HG03457 (cell line): Measurements from ENCODE around the gene NSD2.

Source experiments
- ATAC-seq: cut with Tn5 transposase; IDR thresholded peaks from one replicate; pipeline ENCODE4 v1.9.1; 2021; ENCODE audit warnings: moderate number of reproducible peaks; ENCODE audit not compliant: unreplicated experiment

NSD2 gene

DNA sequence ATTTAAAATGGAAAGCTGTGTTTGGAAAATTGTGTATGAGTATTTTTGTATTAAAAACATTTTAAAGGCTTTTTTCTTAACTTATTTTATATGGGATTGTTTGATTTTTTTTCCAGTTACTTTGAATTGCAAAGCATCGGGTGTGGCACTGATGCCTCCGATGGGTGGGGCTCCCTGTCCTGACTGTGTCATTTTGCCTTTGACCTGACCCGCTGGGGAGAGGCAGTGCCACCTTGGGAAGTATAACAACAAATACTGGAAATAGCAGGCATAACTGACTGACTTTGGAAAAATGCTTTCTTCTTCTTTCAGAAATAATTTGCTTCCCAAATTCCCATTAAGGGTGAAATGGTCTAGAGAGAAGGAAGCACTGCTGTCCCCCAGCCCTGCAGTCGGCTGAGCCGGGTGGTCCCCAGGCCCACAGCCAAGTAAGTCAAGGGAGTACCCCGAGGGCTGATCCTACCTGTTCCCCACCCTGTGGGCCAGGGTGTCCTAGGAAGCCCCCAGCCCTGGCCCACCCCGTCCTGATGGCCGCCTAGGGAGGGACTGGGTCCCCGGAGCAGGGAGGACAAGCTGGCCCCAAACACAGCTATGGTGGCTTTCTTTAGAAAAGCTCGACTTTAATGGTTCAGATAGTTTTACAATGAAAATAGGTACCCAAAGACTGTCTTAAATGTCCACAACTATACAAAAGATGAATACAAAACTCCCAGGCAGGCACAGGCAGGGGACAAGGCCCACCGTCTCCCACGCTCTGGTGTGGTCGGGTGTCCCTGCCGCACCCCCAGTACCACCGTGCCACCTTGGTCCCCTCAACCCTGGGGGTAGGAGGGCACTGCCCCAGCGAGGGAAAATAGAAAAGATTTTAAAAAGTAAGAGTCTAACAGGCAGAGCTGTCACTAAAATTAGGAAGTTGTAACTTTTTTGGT lies 111.2 kb downstream of the NSD2 start:
- ATAC-seq, result no peak

GRCh38 chr4:1983053-1983845 lies 112.1 kb downstream of the NSD2 start:
- no peak for ATAC-seq

GRCh38 chr4:1983846-1984405 lies 112.7 kb downstream of the NSD2 start:
- ATAC-seq, result no peak

DNA sequence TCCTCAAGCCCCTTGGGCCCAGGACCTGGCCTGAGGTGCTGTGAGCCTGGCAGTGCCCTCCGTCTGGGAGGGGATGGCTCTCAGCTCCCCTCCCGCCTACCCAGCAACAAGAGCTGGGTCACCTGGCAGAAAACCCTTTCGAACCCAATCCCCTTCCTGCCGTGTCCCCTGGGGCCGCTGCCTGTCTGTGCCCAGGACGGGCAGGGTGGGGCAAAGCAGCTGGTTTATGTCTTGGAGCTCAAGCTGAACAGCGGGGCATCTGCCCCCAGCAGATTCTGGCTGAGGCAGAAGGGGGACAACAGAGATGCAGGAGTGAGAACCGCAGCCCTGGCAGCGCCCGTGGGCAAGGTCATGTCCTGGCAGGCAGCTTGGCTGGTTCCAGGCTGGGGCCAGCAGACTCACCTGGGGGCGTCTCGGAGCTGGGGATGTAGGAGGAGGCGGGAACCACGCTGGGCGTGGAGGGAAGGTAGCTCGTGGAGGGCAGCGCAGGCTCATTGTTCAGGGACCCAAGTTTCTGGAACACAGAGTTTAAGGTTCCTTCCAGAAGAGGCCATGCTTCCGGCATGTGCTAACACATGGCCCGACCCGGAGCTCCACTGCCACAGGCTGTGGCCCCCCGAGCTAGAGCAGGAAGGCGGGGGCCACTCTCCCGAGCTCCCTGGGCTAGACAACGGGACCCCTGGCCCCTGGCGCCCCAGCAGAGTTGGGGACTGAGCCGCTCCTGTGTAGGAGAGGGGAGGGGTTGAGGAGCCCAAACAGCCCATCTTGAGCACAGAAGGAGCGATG lies 113.4 kb downstream of the NSD2 start:
- no peak for ATAC-seq

GRCh38 chr4:1985294-1985693 lies 114.1 kb downstream of the NSD2 start:
- no peak for ATAC-seq

GRCh38 chr4:1985780-1986577 lies 114.8 kb downstream of the NSD2 start:
- no peak for ATAC-seq

DNA sequence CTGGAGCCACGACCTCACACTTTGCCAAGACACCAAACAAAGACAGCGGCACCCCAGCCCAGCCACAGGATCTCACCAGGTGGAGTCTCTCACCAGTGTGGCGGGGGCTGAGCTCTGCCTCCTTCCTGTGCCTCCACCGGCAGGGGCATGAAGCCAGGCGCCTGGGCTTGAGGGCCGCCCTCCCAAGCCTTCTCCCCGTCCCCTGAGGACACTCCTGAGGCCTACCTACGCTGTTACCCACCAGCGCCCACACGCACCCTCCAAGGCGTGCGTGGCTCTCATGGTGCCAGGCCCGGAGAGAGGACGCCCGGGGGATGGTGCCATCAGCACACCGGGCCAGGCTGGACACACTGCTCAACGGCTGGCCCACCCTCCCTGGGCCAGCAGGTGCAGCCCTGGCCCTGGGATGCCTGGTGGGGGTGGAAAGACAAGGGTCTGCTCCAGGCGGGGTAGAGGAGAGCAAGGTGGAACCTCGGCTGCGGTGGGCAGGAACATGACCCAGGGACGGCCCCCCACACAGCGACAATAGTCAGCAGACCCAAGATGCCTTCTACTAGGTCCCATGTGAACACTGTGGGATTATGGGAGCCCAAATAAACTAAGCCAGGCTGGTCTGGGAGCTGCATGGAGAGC lies 115.5 kb downstream of the NSD2 start:
- ATAC-seq, result no peak

DNA sequence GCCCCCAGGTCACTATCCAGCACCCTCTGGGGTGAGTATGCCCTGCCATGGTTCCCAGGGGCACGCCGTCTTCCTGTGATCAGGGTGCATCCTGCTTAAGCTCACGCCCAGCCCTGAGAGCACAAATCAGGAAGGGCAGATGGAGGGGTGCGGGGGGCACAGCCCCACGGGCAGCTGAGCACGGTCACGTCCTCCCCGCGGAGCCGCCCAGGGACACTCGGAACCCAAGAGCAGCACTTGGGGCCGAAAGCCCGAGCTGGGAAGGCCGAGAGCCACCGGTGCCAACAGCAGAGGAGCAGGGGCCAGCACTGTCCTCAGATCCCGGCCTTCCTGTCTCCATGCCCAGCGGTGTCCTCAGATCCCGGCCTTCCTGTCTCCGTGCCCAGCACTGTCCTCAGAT lies 116.1 kb downstream of the NSD2 start:
- ATAC-seq, result no peak

- no peak for ATAC-seq
Observed at GRCh38 chr4:1987721-1988326, 116.6 kb downstream of the NSD2 start.

- ATAC-seq, result no peak
Observed at GRCh38 chr4:1988327-1988724, 117.1 kb downstream of the NSD2 start.

DNA sequence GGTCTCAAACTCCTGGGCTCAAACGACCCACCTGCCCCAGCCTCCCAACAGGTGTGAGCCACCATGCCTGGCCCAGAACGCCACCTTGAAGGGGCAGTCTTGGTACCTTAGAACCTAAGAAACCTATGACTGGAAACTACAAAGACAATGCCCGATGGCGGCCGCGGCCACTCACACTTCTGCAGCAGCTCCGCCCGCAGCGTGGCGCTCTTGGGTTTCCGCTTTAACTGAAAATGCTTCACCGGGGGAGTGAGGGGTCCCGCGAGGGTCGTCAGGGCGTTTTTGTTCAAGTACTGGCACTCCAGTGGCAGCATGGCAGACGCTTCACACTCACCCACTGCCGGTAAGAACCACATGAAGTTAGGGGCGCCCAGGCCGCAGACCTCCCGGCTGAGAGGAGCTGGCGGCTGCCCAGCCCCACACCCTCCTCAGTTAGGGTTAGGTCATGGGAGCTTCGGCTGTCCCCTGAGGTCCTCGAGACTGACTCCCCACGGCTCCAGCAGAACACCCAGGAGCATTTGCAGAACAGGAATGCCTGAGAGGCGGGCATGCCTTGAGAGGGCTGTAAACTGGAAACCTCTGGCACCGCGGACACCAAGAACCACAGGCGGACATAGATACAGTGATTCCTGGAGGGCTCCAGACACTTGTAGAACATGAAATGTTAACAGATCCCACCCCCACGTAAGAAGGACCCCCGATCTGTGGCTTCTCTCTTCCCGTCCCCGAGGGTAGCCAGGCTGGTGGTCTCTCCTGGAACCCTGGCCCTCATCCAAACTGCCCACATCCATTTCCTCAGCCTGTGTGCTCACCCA lies 118.5 kb downstream of the NSD2 start:
- ATAC-seq, result no peak

DNA sequence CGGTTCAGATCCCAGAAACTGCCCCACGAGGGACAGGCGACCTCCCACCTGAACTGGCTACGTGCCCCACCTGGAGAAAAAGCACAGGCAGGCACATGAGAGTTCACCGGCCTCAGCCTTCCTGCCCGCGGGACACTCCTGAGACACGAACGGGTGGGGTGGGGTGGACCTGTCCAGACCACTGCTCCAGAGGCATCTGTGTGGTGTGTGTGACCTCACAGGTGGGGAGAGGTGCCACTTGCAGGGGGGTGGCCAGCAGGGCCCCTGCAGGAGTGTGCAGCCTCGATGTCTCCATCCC lies 119.1 kb downstream of the NSD2 start:
- no peak for ATAC-seq

DNA sequence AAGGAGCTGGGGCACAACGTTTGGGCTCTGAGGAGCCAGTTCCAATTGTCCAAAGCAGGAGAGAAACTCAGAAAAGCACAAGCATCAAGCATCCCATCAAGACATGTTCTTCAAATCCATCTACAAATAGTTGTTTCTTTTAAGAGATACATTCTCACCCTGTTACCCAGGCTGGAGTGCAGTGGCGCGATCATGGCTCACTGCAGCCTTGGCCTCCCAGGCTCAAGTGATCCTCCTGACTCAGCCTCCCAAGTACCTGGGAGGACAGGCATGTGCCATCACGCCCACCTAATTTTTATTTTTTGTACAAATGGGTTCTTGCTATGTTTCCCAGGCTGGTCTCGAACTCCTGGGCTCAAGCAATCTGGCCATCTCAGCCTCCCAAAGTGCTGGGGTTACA lies 119.5 kb downstream of the NSD2 start:
- no peak for ATAC-seq

- ATAC-seq, result no peak
Observed at GRCh38 chr4:1991087-1991486, 119.9 kb downstream of the NSD2 start.

GRCh38 chr4:1991596-1992434 lies 120.6 kb downstream of the NSD2 start:
- ATAC-seq, result no peak

GRCh38 chr4:1992468-1993168 lies 121.4 kb downstream of the NSD2 start:
- ATAC-seq, result no peak

DNA sequence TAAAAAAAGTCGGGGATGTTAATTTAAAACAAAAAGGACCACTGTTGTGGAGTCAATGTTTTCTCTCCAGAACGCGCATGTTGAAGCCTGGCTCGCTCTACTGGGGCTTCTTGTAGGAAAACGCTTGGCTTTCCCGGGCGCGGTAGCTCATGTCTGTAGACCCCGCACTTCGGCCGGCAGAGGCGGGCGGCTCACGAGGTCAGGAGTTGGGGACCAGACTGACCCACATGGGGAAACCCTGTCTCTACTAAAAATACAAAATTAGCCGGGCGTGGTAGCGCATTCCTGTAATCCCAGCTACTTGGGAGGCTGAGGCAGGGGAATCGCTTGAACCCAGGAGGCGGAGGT lies 122.0 kb downstream of the NSD2 start:
- ATAC-seq, result no peak
